K562 (cell line): ENCODE measurements around the gene NDOR1. TPM values are rescaled to one million over a fixed set of nuclear protein-coding genes. Genes with fewer than 3 reads are reported as not detected.

ENCODE experiments used
- ARID2 ChIP-seq: fragments of 450-650 bp; IDR thresholded peaks from 2 replicates; pipeline ENCODE4 v1.6.1; 2017; ENCODE audit warnings: antibody characterized with exemption, mild to moderate bottlenecking
- CBFA2T2 ChIP-seq: fragments of 450-650 bp; conservative IDR thresholded peaks from 2 replicates; pipeline ENCODE4 v1.6.1; 2017; ENCODE audit warnings: mild to moderate bottlenecking
- CBFA2T3 ChIP-seq: fragments of 450-650 bp; IDR thresholded peaks from 2 replicates; pipeline ENCODE4 v1.6.1; 2017
- CHD4 ChIP-seq: fragments of 200-600 bp; sonication (generic); IDR thresholded peaks from 3 replicates; pipeline ENCODE4 v1.6.1; 2012; ENCODE audit warnings: low read depth, mild to moderate bottlenecking, mixed read lengths, low read length, inconsistent platforms; ENCODE audit not compliant: insufficient read depth, insufficient replicate concordance, poor library complexity, severe bottlenecking
- HDAC2 ChIP-seq: fragments of 450-650 bp; IDR thresholded peaks from 2 replicates; pipeline ENCODE4 v1.6.1; 2016; ENCODE audit warnings: mild to moderate bottlenecking
- HNRNPH1 ChIP-seq: fragments of 200-400 bp; formaldehyde crosslinking; optimal IDR thresholded peaks from 2 replicates; pipeline ENCODE3; 2017; ENCODE audit warnings: low read depth, mild to moderate bottlenecking, low read length, moderate library complexity
- MAFF ChIP-seq: IDR thresholded peaks from 2 replicates; pipeline ENCODE4 v1.6.1; 2012; ENCODE audit warnings: low read length, improper control_type of control experiment
- NONO ChIP-seq, 2 experiments: fragments of 200-400 bp in 1 of 2; fragments of 450-650 bp in 1 of 2; formaldehyde crosslinking in 1 of 2; IDR thresholded peaks; 2 replicates each; pipeline ENCODE4 v1.6.1; 2017; ENCODE audit warnings: low read depth in 2 of 2, mild to moderate bottlenecking in 2 of 2, moderate library complexity in 2 of 2, low read length in 1 of 2
- RUNX1 ChIP-seq: sonication (generic); IDR thresholded peaks from 2 replicates; pipeline ENCODE4 v1.6.1; 2016; ENCODE audit warnings: antibody characterized with exemption, low read depth
- SREBF1 ChIP-seq: fragments of 150-350 bp; IDR thresholded peaks from 2 replicates; pipeline ENCODE4 v1.6.1; 2014; ENCODE audit warnings: antibody characterized with exemption, low read depth, low read length, borderline replicate concordance
- TAF15 ChIP-seq: fragments of 200-400 bp; formaldehyde crosslinking; IDR thresholded peaks from 2 replicates; pipeline ENCODE4 v1.6.1; 2017; ENCODE audit warnings: mild to moderate bottlenecking, low read depth, low read length, moderate library complexity
- TFAM ChIP-seq: fragments of 250-450 bp; sonication (Bioruptor Pico); conservative IDR thresholded peaks from 2 replicates; pipeline ENCODE4 v1.5.0; 2021; ENCODE audit warnings: mild to moderate bottlenecking, moderate library complexity
- ZFP30 ChIP-seq: fragments of 250-450 bp; sonication (Bioruptor Pico); IDR thresholded peaks from 2 replicates; pipeline ENCODE4 v1.8.0; 2022; ENCODE audit warnings: moderate library complexity, mild to moderate bottlenecking, inconsistent platforms, borderline replicate concordance
- ZNF436 ChIP-seq: fragments of 250-450, 450-650 bp; sonication (Bioruptor Pico); formaldehyde crosslinking; IDR thresholded peaks from 2 replicates; pipeline ENCODE4 v1.7.0; 2020; ENCODE audit warnings: mild to moderate bottlenecking
- ZNF444 ChIP-seq: fragments of 250-450 bp; sonication (Bioruptor Pico); IDR thresholded peaks from 2 replicates; pipeline ENCODE4 v1.4.0; 2020; ENCODE audit warnings: mild to moderate bottlenecking, moderate library complexity
- ZNF507 ChIP-seq: conservative IDR thresholded peaks from 2 replicates; pipeline ENCODE4 v1.6.1; 2017; ENCODE audit warnings: missing genetic modification characterization, missing compliant biosample characterization
- polyA plus RNA-seq, 8 experiments: library from polyadenylated mRNA; depleted of rRNA in 4 of 8; stranded (reverse) in 5 of 8; unstranded in 3 of 8; fragments of >200 nt; fragmentation: Nextera tagmentation in 2 of 8; fragmentation: Illumina TruSeq in 1 of 8; extraction: Ambion mirVana in 2 of 8; extraction: Trizol in 1 of 8; gene quantifications; 2 replicates each; pipeline versions ENCODE4 v1.2.1 to v1.2.3, GENCODE V29; 2011 to 2014; ENCODE audit warnings: inconsistent platforms in 1 of 8, missing spikeins in 1 of 8
- total RNA-seq, 7 experiments: library from RNA; depleted of rRNA in 6 of 7; stranded (reverse); fragments of >200 nt in 6 of 7; fragmentation: Illumina TruSeq in 2 of 7; extraction: Trizol in 2 of 7; gene quantifications; 2 replicates each; pipeline versions ENCODE4 v1.2.1 to v1.2.3, GENCODE V29; 2011 to 2021; ENCODE audit warnings: low replicate concordance in 1 of 7
- TF ChIP-seq, protein P1 (sequence below): sonication (generic); formaldehyde crosslinking; IDR thresholded peaks from 2 replicates; pipeline ENCODE4 v1.8.1; 2023; ENCODE audit warnings: missing genetic modification reagents, mild to moderate bottlenecking, borderline replicate concordance
- TF ChIP-seq, protein P2 (sequence below): fragments of 450-650 bp; formaldehyde crosslinking; IDR thresholded peaks from 2 replicates; pipeline ENCODE4 v1.4.0; 2020; ENCODE audit warnings: mild to moderate bottlenecking, moderate library complexity
- TF ChIP-seq, protein P3 (sequence below): sonication (generic); formaldehyde crosslinking; IDR thresholded peaks from 2 replicates; pipeline ENCODE4 v1.8.1; 2023; ENCODE audit warnings: mild to moderate bottlenecking, missing genetic modification reagents

Gene NDOR1
- total and polyA plus RNA-seq, 9 of the 15 experiments (the other 6 are each of a cell fraction or from before 2014, with no cell fraction given), result 0.06 to 36.9 (median 6.9) TPM

DNA sequence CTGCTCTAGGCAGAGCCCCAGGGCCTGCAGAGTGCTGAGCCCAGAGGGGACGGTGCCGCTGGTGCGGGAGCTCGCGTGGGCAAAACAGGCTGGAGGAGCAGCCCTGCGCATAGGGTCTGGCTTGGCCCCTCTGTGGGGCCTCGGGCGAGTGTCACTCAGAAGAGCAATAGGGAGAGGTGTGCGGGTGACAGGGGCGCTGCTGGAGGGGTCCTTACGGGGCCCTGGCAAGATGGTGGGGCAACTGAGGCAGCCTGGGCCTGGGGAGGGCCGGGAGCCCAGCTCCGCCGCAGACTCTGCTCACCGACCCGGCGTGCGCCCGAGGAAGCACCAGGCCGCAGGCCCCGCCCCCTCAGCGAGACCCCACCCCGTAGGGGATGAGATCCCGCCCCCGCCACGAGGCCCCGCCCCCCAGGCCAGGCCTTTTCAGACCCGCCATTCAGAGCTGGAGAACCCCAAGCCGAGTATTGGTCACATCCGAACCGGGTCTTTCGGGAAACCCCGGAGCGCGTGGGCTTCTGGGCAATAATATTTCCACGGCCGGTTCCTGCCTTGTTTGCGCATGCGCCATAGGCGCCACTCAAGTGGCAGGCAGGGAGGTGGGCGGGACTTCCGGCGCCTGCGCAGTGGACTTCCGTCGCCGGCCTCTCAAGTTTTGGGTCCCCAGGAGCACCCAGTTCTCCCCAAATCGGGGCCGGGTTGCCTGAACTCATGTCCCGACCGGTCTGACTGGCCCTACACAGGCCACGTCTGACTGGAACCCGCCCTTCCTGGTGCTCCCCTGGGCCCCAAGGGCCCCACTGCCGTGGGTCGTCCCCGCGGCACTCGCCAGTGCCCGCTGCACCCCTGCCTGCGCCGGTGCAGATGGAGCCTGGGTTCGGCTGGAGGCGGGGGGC, 17.8 kb downstream of the NDOR1 start (continued):
- TF ChIP-seq, protein P1, sequence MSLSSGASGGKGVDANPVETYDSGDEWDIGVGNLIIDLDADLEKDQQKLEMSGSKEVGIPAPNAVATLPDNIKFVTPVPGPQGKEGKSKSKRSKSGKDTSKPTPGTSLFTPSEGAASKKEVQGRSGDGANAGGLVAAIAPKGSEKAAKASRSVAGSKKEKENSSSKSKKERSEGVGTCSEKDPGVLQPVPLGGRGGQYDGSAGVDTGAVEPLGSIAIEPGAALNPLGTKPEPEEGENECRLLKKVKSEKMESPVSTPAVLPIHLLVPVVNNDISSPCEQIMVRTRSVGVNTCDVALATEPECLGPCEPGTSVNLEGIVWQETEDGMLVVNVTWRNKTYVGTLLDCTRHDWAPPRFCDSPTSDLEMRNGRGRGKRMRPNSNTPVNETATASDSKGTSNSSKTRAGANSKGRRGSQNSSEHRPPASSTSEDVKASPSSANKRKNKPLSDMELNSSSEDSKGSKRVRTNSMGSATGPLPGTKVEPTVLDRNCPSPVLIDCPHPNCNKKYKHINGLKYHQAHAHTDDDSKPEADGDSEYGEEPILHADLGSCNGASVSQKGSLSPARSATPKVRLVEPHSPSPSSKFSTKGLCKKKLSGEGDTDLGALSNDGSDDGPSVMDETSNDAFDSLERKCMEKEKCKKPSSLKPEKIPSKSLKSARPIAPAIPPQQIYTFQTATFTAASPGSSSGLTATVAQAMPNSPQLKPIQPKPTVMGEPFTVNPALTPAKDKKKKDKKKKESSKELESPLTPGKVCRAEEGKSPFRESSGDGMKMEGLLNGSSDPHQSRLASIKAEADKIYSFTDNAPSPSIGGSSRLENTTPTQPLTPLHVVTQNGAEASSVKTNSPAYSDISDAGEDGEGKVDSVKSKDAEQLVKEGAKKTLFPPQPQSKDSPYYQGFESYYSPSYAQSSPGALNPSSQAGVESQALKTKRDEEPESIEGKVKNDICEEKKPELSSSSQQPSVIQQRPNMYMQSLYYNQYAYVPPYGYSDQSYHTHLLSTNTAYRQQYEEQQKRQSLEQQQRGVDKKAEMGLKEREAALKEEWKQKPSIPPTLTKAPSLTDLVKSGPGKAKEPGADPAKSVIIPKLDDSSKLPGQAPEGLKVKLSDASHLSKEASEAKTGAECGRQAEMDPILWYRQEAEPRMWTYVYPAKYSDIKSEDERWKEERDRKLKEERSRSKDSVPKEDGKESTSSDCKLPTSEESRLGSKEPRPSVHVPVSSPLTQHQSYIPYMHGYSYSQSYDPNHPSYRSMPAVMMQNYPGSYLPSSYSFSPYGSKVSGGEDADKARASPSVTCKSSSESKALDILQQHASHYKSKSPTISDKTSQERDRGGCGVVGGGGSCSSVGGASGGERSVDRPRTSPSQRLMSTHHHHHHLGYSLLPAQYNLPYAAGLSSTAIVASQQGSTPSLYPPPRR (CRISPR knock-in tag), result no peak
- TF ChIP-seq CHD4 (no peak), ZFP30 (CRISPR knock-in tag) (no peak), TAF15 (no peak), CBFA2T3 (no peak), ZNF507 (tag) (no peak), ARID2 (no peak), TFAM (CRISPR knock-in tag) (no peak), ZNF436 (no peak), HNRNPH1 (no peak), HDAC2 (peak; percentile 28; the same call in 1 of the 2 replicates), ZNF444 (CRISPR knock-in tag) (no peak), NONO (IDR thresholded peaks at IDR 0.05; ENCODE audit: low read depth in 2 of 2, low read length in 1 of 2) (0 out of 4 replicates have a peak, but pooled peaks of 1 of the 2 experiments have one; percentile 33), SREBF1 (no peak), MAFF (no peak), RUNX1 (0 out of 2 replicates have a peak, but pooled peaks have one; percentile 56), CBFA2T2 (no peak)
- TF ChIP-seq, protein P2, sequence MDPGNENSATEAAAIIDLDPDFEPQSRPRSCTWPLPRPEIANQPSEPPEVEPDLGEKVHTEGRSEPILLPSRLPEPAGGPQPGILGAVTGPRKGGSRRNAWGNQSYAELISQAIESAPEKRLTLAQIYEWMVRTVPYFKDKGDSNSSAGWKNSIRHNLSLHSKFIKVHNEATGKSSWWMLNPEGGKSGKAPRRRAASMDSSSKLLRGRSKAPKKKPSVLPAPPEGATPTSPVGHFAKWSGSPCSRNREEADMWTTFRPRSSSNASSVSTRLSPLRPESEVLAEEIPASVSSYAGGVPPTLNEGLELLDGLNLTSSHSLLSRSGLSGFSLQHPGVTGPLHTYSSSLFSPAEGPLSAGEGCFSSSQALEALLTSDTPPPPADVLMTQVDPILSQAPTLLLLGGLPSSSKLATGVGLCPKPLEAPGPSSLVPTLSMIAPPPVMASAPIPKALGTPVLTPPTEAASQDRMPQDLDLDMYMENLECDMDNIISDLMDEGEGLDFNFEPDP (CRISPR knock-in tag), result no peak
- TF ChIP-seq, protein P3, sequence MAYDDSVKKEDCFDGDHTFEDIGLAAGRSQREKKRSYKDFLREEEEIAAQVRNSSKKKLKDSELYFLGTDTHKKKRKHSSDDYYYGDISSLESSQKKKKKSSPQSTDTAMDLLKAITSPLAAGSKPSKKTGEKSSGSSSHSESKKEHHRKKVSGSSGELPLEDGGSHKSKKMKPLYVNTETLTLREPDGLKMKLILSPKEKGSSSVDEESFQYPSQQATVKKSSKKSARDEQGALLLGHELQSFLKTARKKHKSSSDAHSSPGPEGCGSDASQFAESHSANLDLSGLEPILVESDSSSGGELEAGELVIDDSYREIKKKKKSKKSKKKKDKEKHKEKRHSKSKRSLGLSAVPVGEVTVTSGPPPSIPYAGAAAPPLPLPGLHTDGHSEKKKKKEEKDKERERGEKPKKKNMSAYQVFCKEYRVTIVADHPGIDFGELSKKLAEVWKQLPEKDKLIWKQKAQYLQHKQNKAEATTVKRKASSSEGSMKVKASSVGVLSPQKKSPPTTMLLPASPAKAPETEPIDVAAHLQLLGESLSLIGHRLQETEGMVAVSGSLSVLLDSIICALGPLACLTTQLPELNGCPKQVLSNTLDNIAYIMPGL (CRISPR knock-in tag), result no peak
